Germinal center (tissue), 1 donor: ENCODE measurements around the gene CACNB4.

Source experiments
- DNase-seq: peaks from one replicate; pipeline ENCODE4 v3.0.0; 2012; ENCODE audit warnings: mixed read lengths, low spot score

CACNB4 gene

GRCh38 chr2:151975460-151976414 lies 123.1 kb downstream of the CACNB4 start:
- DNase-seq, result no peak

DNA sequence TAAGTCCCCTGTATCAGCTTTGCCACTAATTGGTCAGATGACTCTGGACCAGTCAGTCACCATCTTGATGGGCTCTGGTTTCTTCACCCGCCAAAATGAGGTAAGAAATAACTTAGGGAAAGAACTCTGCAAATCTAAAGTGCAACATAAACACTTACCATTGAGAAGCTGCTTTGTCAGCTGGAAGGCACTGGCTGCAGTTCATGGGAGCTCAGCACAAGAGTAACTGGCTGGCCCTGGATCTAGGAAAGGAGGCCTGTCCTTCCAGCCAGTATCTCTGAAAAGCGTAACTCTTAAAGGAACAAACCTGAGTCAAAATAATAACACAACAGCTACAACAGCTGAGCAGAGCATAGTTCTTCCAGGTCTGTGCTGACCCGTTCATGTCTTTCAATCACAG lies 123.9 kb downstream of the CACNB4 start:
- DNase-seq, result no peak

DNA sequence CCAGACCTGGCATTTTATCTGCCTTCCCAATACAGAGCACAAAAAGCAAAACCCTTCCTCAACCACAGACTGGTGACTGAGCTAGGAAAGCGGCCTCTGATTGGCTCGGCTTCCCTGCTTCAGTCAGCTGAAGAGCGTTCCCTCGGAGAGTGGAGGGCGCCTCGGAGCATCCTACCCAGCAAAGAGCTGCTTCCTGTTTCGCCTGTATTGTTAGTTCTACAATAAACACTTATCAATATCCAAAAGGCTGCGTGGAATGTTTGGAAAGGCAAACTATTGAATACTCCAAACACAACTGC lies 125.0 kb downstream of the CACNB4 start:
- DNase-seq, result no peak

DNA sequence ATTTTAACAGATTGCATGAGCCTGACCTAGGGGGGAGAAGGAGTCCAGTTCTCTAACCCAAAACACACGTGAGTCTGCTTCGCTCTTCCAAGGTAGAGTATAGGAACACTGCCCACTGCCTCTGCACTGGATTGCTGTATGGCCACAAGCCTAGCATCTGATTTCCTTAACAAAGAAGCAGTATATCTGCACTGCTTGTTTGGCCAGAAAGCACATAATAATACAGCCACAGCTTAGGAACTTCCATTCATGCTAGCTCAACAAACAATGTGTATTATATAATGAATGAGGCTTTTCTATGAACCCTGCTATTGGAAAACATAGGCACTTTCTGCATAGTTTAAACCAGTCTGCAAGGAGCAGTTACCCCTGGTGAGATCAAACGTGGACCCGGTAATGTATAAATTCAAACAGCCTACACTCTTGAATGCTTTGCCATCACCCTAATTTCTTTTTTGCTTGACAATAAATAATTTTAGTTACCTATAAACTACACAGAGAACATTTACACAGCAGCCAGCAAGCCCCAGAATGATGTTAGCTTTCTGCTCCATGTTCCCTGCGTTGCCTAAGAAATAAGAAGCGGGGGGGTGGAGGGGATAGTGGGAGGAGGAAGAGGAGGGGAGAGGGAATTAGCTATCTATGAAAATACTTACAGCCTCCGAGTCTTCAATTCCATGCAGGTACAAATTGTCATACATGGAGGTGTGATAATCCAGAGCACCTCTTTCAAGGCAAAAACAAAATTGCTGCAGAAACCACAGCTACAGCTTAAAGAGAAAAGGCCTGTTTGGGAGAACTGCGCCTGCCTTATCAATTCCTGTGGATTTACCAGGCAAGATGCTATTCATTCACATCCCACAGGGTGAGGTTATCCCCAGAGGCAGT lies 125.6 kb downstream of the CACNB4 start:
- DNase-seq, result no peak

DNA sequence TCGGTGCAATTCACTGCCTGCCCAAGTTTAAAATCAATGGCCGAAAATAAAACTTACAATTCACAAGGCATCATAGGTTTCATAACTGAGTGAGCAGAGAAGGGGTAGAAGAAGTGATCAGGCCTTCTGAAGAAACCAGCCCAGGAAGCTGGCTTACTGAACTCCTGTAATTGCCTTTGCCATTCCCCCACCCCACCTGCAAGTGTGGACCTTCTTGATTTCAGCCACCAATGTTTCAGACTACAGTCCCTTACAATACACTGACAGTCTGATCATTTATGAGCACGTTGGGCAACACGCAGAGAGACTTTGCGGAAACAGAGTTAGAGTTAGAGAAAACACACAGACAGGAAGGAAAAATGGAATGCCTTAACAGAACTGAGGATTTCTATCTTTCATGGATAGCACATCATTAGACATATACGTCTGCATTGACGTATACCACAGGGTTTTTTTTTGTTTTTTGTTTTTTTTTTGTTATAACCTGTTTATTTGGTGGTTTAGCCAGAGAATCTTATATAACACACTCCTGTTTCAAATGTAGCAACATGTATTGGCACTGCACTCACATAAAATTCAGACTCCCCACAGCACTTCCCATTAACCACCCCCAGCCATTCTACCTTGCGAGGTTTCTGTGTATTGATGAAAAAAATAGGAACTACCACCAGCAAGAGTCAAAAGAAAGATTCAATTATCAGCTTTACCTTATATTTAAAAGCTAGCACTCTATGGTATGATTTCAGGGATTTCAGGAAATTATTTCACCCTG lies 126.4 kb downstream of the CACNB4 start:
- DNase-seq, result no peak

DNA sequence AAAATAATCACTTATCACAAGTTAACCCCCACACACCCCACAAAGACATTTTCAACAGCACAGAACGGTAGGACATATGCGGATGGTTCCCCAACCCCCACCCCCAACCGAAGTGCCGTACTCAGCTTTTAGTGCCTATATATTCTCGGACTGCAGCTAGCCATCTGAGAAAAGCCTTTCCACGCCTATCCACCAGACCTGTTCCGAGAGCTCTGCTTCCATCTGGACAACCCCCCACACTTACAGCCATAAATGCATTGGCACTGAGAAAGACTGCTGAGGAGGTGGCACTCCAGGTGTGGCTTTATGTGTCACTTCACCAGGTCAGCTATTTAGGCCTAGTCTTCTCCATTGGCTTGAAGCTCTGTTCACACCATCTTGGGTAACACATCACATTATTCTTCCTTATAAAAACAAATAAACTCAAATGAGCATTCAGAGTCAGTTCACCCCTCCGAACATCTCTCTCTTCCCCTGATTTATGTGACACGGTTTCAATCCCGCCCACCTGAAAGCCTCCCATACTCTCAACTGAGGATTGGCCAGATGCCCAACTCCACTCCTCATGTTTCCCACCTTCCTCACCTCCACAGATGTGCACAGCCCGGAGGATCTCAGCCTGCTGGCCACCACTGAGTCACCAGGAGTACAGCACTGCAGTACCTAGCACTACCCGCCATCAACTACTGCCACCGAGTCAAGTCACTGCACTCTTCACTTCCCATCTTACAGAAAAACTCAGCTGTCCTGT lies 127.4 kb downstream of the CACNB4 start:
- DNase-seq, result no peak

- DNase-seq, result no peak
Measured at GRCh38 chr2:151968770-151969470, 129.9 kb downstream of the CACNB4 start.

DNA sequence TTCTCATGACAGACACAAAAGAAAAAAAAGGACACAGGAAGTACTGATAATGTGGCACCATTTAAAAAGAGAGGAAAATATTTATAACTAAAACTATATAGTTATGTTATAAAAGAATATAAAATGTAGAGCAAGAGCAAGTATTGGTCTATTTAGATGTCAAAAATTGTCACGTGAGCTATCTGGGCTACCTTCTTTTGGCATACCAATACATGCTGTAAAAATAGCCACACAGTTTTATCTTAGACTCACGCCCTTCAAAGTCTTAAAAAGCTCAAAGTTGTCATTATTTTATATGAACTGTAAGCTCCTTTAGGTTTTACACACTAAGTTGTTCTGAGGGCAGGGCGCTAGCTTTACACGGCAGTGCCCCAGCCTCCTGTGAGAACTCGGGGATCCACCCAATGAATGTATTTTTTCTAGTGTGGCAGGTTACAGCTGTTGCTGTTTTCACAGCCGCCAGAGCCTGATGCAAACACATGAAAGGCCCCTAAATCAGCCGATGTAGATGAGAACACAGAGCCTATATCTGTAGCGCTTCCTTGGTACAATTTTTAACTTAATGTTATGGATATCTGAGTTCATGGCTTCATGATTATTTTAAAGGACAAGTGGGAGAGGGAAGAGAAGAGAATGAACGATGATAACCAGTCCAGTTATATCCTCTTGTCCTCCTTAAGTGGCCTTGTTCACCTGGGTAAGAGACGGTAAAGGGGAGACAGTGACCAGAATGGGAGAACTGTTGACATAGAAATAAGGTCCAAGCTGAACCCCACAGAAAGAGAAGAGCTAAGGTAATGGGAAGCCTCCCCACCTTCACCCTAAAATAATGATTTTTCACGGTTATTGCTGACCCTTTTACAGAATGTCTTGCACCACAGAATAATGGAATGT lies 130.8 kb downstream of the CACNB4 start:
- no peak for DNase-seq

DNA sequence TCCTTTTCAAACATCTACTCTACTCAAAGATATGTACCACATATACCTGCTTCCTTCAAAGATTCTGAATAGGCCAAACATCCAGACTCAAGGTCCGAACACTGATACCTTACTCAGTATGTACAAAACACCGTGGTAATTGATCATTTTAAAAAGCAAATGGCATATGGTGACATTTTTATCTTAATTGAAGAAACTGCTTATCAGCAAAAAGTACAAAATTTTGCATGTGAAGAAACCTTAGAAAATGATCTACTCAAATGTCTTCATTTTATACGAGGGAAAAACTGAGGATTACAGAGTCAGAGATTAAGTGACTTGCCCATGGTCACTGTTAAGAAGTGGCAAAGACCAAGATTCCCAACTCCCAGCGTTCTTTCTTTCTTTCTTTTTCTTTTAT lies 133.0 kb downstream of the CACNB4 start:
- no peak for DNase-seq

- DNase-seq, result no peak
Measured at GRCh38 chr2:151961558-151961957, 137.3 kb downstream of the CACNB4 start.

- DNase-seq, result no peak
Measured at GRCh38 chr2:151959238-151959637, 139.6 kb downstream of the CACNB4 start.

DNA sequence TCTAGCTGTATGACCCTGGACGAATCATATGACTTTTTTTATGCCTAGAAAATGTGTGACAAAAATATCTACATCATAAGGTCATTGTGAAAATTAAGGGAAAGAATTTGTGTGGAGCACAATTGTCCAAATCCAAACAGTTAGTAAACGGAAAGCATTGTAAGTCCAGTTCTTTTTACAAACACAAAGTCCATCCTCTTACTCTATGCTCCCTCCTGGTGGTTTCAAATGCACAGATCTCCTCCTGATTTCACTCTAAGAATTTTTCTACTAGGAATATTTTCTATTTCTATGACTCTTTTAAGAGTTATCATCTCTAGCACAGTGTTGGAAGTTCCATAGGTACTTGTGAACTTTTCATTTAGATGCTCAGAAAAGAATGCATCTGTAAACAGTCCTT lies 145.4 kb downstream of the CACNB4 start:
- DNase-seq, result no peak

GRCh38 chr2:151952691-151953456 lies 146.0 kb downstream of the CACNB4 start:
- DNase-seq, result no peak

GRCh38 chr2:151947813-151948165 lies 151.1 kb downstream of the CACNB4 start:
- no peak for DNase-seq

- peak; percentile 74 for DNase-seq
Measured at GRCh38 chr2:151946899-151947812, 151.7 kb downstream of the CACNB4 start.

DNA sequence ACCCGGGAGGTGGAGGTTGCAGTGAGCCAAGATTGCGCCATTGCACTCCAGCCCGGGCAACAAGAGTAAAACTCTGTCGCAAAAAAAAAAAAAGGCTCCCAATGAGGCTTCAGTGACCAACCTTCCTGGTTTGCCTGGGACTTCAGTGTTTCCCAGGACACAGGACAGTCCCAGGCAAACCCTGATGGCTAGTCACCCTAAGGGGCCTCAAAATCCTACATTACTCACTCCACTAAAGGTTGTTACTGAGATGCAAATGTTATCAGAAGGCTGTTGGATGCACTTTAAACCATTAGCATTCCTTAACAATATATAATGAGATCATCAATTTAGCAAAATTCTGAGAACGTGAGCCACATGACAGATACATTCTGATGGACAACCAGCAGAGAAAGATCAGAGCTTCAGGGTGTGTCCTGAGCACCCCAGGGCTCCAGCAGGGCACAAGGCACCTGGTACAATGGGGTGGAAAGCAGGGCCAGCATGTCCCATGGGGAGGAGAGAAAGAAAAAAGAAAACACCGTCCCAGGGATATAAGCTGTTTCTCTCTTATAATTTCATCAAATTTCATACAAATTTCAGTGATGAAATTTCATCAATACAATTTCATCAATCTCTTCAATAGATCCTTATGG lies 152.5 kb downstream of the CACNB4 start:
- no peak for DNase-seq

DNA sequence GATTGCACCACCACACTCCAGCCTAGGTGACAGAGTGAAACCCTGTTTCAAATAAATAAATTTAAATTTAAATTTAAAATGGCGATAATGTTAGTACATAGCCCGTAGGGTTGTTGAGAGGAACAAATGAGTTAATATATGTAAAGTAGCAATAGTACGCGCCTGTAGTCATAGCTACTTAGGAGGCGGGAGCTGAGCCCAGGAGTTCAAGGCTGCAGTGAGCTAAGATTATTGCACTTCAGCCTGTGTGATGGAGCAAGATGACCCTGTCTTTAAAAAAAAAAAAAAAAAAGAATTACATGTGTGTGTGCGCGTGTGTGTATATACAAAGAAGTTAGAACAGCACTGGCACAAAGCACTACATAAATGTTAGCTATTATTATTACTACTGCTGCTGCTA lies 153.2 kb downstream of the CACNB4 start:
- DNase-seq, result no peak

DNA sequence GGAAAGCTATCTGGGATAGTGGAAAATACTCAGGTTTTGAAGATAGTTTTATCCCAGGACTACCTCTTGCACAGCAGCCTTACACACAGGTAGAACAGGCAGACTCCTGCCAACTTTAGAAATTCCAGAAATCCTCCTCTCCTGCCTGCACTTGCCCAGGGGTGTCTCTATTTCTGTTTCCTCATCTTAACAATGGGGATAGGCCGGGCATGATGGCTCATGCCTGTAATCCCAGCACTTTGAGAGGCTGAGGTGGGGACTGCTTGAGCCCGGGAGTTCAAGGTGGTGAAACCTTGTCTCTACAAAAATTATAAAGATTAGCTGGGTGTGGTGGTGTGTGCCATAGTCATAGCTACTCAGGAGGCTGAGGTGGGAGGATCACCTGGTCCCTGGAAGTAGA lies 153.7 kb downstream of the CACNB4 start:
- DNase-seq, result no peak
